HepG2 (cell line): ENCODE data around the gene SH3GLB2. TPM values are rescaled to one million over a fixed set of nuclear protein-coding genes. Genes with fewer than 3 reads are reported as not detected.

Experiments used
- ATAC-seq: fragments of 200-7000 bp; cut with Tn5 transposase; 3 replicates; pipeline ENCODE4 v1.9.1; 2020; ENCODE audit warnings: mild to moderate bottlenecking, moderate library complexity
- BruUV-seq: library from RNA; stranded (reverse); fragments of 400-500 nt; replicated peaks from 2 replicates; lab custom pipeline; 2021; lab: Mats Ljungman, UMichigan
- CTCF ChIA-PET: fragments of 300-600 bp; formaldehyde crosslinking; extraction: SDS; loops from one replicate; lab custom pipeline; 2021; ENCODE audit warnings: low total read pairs, inconsistent platforms, low intra/inter-chr PET ratio; lab: Yijun Ruan, JAX
- POLR2A ChIA-PET: fragments of 350-600 bp; sonication (Branson Sonifier 250); formaldehyde crosslinking; loops from one replicate; lab custom pipeline; 2020; ENCODE audit warnings: antibody characterized with exemption, inconsistent platforms; lab: Yijun Ruan, JAX
- DNase-seq: peaks from one replicate; pipeline ENCODE4 v3.0.0-alpha.2; 2015; ENCODE audit warnings: low spot score
- FAIRE-seq: peaks from 3 replicates; lab custom pipeline; 2011; peaks lifted over from hg19 to GRCh38; lab: Jason Lieb, UNC
- H2AFZ ChIP-seq: one replicate; pipeline ENCODE4 v1.6.1; 2011; ENCODE audit warnings: low read length, inconsistent platforms
- H3K27ac ChIP-seq: fragments of 300-600 bp; 3 replicates; pipeline ENCODE4 v1.8.0; 2011; ENCODE audit warnings: mixed run types, mild to moderate bottlenecking, mixed read lengths, low read length, inconsistent platforms; ENCODE audit not compliant: insufficient read depth; ENCODE audit errors: extremely low read length
- H3K27me3 ChIP-seq, 2 experiments: fragments of 200-600 bp in 1 of 2; 2 replicates in 1 of 2; 3 replicates in 1 of 2; pipeline versions ENCODE4 v1.6.0 to v1.8.0; 2011; ENCODE audit warnings: low read length in 2 of 2, mild to moderate bottlenecking in 2 of 2, moderate library complexity in 2 of 2, inconsistent platforms in 1 of 2; ENCODE audit not compliant: insufficient read depth in 2 of 2, control insufficient read depth in 1 of 2
- H3K36me3 ChIP-seq, 2 experiments: fragments of 200-600 bp in 1 of 2; replicated peaks in 1 of 2; 2 replicates in 1 of 2; 3 replicates in 1 of 2; pipeline versions ENCODE4 v1.5.1 to v1.8.0; 2011; ENCODE audit warnings: low read length in 2 of 2, inconsistent platforms in 1 of 2; ENCODE audit not compliant: insufficient read depth in 2 of 2, control insufficient read depth in 1 of 2
- H3K4me1 ChIP-seq: 2 replicates; pipeline ENCODE4 v1.5.1; 2012; ENCODE audit warnings: low read length, inconsistent platforms; ENCODE audit not compliant: insufficient read depth
- H3K4me2 ChIP-seq: 2 replicates; pipeline ENCODE4 v1.6.0; 2011; ENCODE audit warnings: low read depth, low read length, inconsistent platforms
- H3K4me3 ChIP-seq, 3 experiments: fragments of 200-600 bp in 1 of 3; sonication (generic), shearing (Covaris generic) in 1 of 3; replicated peaks in 1 of 3; 2 replicates each; pipeline ENCODE4 v1.5.1; 2011 to 2016; ENCODE audit warnings: low read length in 3 of 3, inconsistent platforms in 2 of 3, low read depth in 2 of 3, mild to moderate bottlenecking in 2 of 3, control low read depth in 1 of 3, mixed read lengths in 1 of 3; ENCODE audit not compliant: insufficient read depth in 1 of 3
- H3K79me2 ChIP-seq: one replicate; pipeline ENCODE4 v1.6.1; 2011; ENCODE audit warnings: low read length, inconsistent platforms; ENCODE audit not compliant: insufficient read depth
- H3K9ac ChIP-seq: 2 replicates; pipeline ENCODE4 v1.6.0; 2011; ENCODE audit warnings: mild to moderate bottlenecking, low read depth, low read length, inconsistent platforms; ENCODE audit not compliant: insufficient read depth
- H3K9me3 ChIP-seq: 2 replicates; pipeline ENCODE4 v1.5.1; 2012; ENCODE audit warnings: mild to moderate bottlenecking, low read length
- H4K20me1 ChIP-seq: 2 replicates; pipeline ENCODE4 v1.6.0; 2011; ENCODE audit warnings: inconsistent platforms, mild to moderate bottlenecking, low read length, moderate library complexity; ENCODE audit not compliant: insufficient read depth
- ELF4 ChIP-seq: sonication (generic); formaldehyde crosslinking; IDR thresholded peaks from 2 replicates; pipeline ENCODE4 v1.5.0; 2020; ENCODE audit warnings: missing genetic modification reagents, mild to moderate bottlenecking, moderate library complexity, borderline replicate concordance
- FOXJ3 ChIP-seq: sonication (generic); formaldehyde crosslinking; IDR thresholded peaks from 2 replicates; pipeline ENCODE4 v1.4.0; 2020; ENCODE audit warnings: missing genetic modification reagents, mild to moderate bottlenecking, borderline replicate concordance
- IRX3 ChIP-seq: sonication (generic); formaldehyde crosslinking; IDR thresholded peaks from 2 replicates; pipeline ENCODE4 v1.8.1; 2023; ENCODE audit warnings: mild to moderate bottlenecking, low read depth, missing genetic modification reagents, borderline replicate concordance
- JDP2 ChIP-seq: sonication (generic); formaldehyde crosslinking; IDR thresholded peaks from 2 replicates; pipeline ENCODE4 v1.8.1; 2022; ENCODE audit warnings: missing genetic modification reagents, borderline replicate concordance
- ONECUT2 ChIP-seq: sonication (generic); formaldehyde crosslinking; IDR thresholded peaks from 2 replicates; pipeline ENCODE4 v1.4.0; 2020; ENCODE audit warnings: missing genetic modification reagents
- POGZ ChIP-seq: sonication (generic); formaldehyde crosslinking; IDR thresholded peaks from 2 replicates; pipeline ENCODE4 v1.4.0; 2020; ENCODE audit warnings: mild to moderate bottlenecking, missing genetic modification reagents
- SALL1 ChIP-seq: sonication (generic); formaldehyde crosslinking; IDR thresholded peaks from 2 replicates; pipeline ENCODE4 v1.8.0; 2022; ENCODE audit warnings: mild to moderate bottlenecking, missing genetic modification reagents
- TRIM24 ChIP-seq: sonication (generic); formaldehyde crosslinking; IDR thresholded peaks from 2 replicates; pipeline ENCODE4 v1.8.0; 2022; ENCODE audit warnings: mild to moderate bottlenecking, missing genetic modification reagents
- ZBTB3 ChIP-seq: sonication (generic); formaldehyde crosslinking; IDR thresholded peaks from 2 replicates; pipeline ENCODE4 v1.4.0; 2020; ENCODE audit warnings: low read depth, mild to moderate bottlenecking, moderate library complexity, missing genetic modification reagents, borderline replicate concordance
- ZBTB7B ChIP-seq: sonication (generic); formaldehyde crosslinking; IDR thresholded peaks from 2 replicates; pipeline ENCODE4 v1.4.0; 2020; ENCODE audit warnings: missing genetic modification reagents
- ZFP37 ChIP-seq: sonication (generic); formaldehyde crosslinking; IDR thresholded peaks from 2 replicates; pipeline ENCODE4 v1.4.0; 2020; ENCODE audit warnings: missing genetic modification reagents, borderline replicate concordance
- ZMYM3 ChIP-seq: sonication (generic); formaldehyde crosslinking; IDR thresholded peaks from 2 replicates; pipeline ENCODE4 v1.5.1; 2020; ENCODE audit warnings: mild to moderate bottlenecking, missing genetic modification reagents
- ZNF547 ChIP-seq: sonication (generic); formaldehyde crosslinking; IDR thresholded peaks from 2 replicates; pipeline ENCODE4 v1.5.1; 2020; ENCODE audit warnings: mild to moderate bottlenecking, missing genetic modification reagents
- ZNF724P ChIP-seq: sonication (generic); formaldehyde crosslinking; IDR thresholded peaks from 2 replicates; pipeline ENCODE4 v1.8.0; 2022; ENCODE audit warnings: missing genetic modification reagents, borderline replicate concordance
- ZNF883 ChIP-seq: sonication (generic); formaldehyde crosslinking; IDR thresholded peaks from 2 replicates; pipeline ENCODE4 v1.5.1; 2020; ENCODE audit warnings: mild to moderate bottlenecking, missing genetic modification reagents; ENCODE audit errors: not compliant biosample characterization
- WGBS: methylation state at CpG from one replicate; pipeline ENCODE4 v1.1.6; 2017; ENCODE audit warnings: low lambda C conversion rate; 5-methylcytosine and 5-hydroxymethylcytosine counted together
- in situ Hi-C: cut with HindIII; loops from 2 replicates; pipeline ENCODE4 v1.10.0; 2017; ENCODE audit warnings: low pct_unique_long_range_greater_than_20kb; ENCODE audit not compliant: extremely low pct_ligation_motif_present
- intact Hi-C: fragments of 100-400 bp; cut with micrococcal nuclease; formaldehyde crosslinking; loops from one replicate; pipeline ENCODE4 v1.10.0; 2022; ENCODE audit not compliant: unreplicated experiment
- polyA plus RNA-seq, 8 experiments: library from polyadenylated mRNA; depleted of rRNA in 3 of 8; stranded (reverse) in 7 of 8; unstranded in 1 of 8; fragments of >200 nt; fragmentation: Illumina TruSeq in 4 of 8; extraction: Trizol in 4 of 8; gene quantifications; 2 replicates each; pipeline versions ENCODE4 v1.2.1 to v1.2.3, GENCODE V29; 2011 to 2016; ENCODE audit warnings: low read depth in 4 of 8, missing spikeins in 1 of 8, mixed read lengths in 1 of 8; ENCODE audit not compliant: insufficient read depth in 1 of 8
- total RNA-seq, 5 experiments: library from RNA; depleted of rRNA; stranded (reverse); fragments of >200 nt; fragmentation: Illumina TruSeq; extraction: Trizol; gene quantifications; 2 replicates each; pipeline ENCODE4 v1.2.3, GENCODE V29; 2016; ENCODE audit warnings: low read depth in 1 of 5
- TF ChIP-seq, protein P1 (sequence below): sonication (generic); formaldehyde crosslinking; IDR thresholded peaks from 2 replicates; pipeline ENCODE4 v1.8.0; 2022; ENCODE audit warnings: mild to moderate bottlenecking, missing genetic modification reagents
- TF ChIP-seq, protein P2 (sequence below): sonication (generic); formaldehyde crosslinking; IDR thresholded peaks from 2 replicates; pipeline ENCODE4 v1.4.0; 2020; ENCODE audit warnings: missing genetic modification reagents, borderline replicate concordance
- TF ChIP-seq, protein P3 (sequence below): sonication (generic); formaldehyde crosslinking; conservative IDR thresholded peaks from 2 replicates; pipeline ENCODE4 v1.8.1; 2023; ENCODE audit warnings: missing genetic modification reagents

SH3GLB2 gene
- total and polyA plus RNA-seq, 2 of the 13 experiments (the other 11 are each of a cell fraction or from before 2014, with no cell fraction given): 24.0 to 40.6 TPM

DNA sequence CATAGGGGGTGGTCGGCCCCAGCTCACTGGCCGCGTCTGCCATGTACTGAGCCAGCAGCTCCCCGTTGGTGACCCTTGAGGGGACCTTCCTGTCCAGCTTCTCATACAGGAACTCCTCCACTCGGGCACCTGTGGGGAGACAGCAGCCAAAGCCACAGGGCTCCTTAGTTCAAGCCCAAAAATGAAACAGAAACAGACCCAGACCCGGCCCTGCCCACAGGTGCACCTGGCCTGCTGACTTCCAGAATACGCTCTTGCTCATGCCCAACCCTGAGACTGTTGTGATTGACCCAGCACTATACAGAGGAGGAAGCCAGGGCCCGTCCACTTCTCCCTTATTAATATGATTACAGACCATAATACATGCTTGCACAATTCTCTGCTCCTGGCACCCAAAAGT is 7.0 kb downstream of the SH3GLB2 start:
- Histone ChIP-seq H3K36me3 (no peaks in the 10 kb centered on the region; a peak in 1 of 5 replicates), H3K9me3 (no peaks in the 10 kb centered on the region), H2AFZ (no peak overlapping the region), H3K4me3 (no peak overlapping the region), H3K4me1 (peaks cover 4% of the 10 kb centered on the region; the same call in 1 of the 2 replicates), H4K20me1 (no peaks in the 10 kb centered on the region), H3K79me2 (peaks cover 4% of the 10 kb centered on the region), H3K27ac (no peak overlapping the region), H3K9ac (no peak overlapping the region), H3K4me2 (no peak overlapping the region), H3K27me3 (no peaks in the 10 kb centered on the region)
- BruUV-seq: no TSS peak
- no peak for ATAC-seq
- no peak for DNase-seq
- TF ChIP-seq JDP2 (no peak), ZBTB3 (no peak), ZNF547 (CRISPR knock-in tag) (no peak), ELF4 (CRISPR knock-in tag) (no peak), SALL1 (CRISPR knock-in tag) (no peak), ZNF724P (CRISPR knock-in tag) (no peak), IRX3 (CRISPR knock-in tag) (no peak), ZMYM3 (CRISPR knock-in tag) (no peak), POGZ (CRISPR knock-in tag) (no peak), TRIM24 (CRISPR knock-in tag) (no peak), ZNF883 (CRISPR knock-in tag) (no peak), FOXJ3 (CRISPR knock-in tag) (no peak), ZBTB7B (CRISPR knock-in tag) (no peak), ONECUT2 (CRISPR knock-in tag) (no peak), ZFP37 (CRISPR knock-in tag) (no peak)
- TF ChIP-seq, protein P1, sequence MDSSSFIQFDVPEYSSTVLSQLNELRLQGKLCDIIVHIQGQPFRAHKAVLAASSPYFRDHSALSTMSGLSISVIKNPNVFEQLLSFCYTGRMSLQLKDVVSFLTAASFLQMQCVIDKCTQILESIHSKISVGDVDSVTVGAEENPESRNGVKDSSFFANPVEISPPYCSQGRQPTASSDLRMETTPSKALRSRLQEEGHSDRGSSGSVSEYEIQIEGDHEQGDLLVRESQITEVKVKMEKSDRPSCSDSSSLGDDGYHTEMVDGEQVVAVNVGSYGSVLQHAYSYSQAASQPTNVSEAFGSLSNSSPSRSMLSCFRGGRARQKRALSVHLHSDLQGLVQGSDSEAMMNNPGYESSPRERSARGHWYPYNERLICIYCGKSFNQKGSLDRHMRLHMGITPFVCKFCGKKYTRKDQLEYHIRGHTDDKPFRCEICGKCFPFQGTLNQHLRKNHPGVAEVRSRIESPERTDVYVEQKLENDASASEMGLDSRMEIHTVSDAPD (CRISPR knock-in tag): no peak
- TF ChIP-seq, protein P2, sequence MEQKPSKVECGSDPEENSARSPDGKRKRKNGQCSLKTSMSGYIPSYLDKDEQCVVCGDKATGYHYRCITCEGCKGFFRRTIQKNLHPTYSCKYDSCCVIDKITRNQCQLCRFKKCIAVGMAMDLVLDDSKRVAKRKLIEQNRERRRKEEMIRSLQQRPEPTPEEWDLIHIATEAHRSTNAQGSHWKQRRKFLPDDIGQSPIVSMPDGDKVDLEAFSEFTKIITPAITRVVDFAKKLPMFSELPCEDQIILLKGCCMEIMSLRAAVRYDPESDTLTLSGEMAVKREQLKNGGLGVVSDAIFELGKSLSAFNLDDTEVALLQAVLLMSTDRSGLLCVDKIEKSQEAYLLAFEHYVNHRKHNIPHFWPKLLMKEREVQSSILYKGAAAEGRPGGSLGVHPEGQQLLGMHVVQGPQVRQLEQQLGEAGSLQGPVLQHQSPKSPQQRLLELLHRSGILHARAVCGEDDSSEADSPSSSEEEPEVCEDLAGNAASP: no peak
- TF ChIP-seq, protein P3, sequence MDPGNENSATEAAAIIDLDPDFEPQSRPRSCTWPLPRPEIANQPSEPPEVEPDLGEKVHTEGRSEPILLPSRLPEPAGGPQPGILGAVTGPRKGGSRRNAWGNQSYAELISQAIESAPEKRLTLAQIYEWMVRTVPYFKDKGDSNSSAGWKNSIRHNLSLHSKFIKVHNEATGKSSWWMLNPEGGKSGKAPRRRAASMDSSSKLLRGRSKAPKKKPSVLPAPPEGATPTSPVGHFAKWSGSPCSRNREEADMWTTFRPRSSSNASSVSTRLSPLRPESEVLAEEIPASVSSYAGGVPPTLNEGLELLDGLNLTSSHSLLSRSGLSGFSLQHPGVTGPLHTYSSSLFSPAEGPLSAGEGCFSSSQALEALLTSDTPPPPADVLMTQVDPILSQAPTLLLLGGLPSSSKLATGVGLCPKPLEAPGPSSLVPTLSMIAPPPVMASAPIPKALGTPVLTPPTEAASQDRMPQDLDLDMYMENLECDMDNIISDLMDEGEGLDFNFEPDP (CRISPR knock-in tag): no peak
- intact Hi-C loops: no loop called here
- in situ Hi-C loops: no loop called here
- ChIA-PET POLR2A (interaction anchor here (0.6 kb wide), 1 partner anchor 14 kb away, joined by 3 read pairs; no protein-coding TSS in a partner anchor), CTCF (no interaction called here)
- 94% methylated on average over 7 of the region's 8 CpGs for WGBS
- FAIRE-seq: no peak
